WTC11 (cell line): Measurements from ENCODE around the gene TRIM2. TPM values are rescaled to one million over a fixed set of nuclear protein-coding genes. Genes with fewer than 3 reads are reported as not detected.
A peak's percentile ranks its signal among the peaks of the same experiment; 100 is the strongest.

Experiments used
- ATAC-seq: fragments of 200-7000 bp; cut with Tn5 transposase; 2 replicates; pipeline ENCODE4 v1.10.0; 2021; ENCODE audit warnings: mild to moderate bottlenecking, moderate library complexity
- CTCF ChIA-PET: fragments of 300-600 bp; sonication (Branson Sonifier 250); formaldehyde crosslinking; loops from one replicate; lab custom pipeline; 2021; ENCODE audit warnings: antibody characterized with exemption; lab: Charles Lee
- POLR2A ChIA-PET: fragments of 350-600 bp; sonication (Branson Sonifier 250); formaldehyde crosslinking; loops from one replicate; lab custom pipeline; 2021; ENCODE audit warnings: antibody characterized with exemption; lab: Charles Lee
- DNase-seq: peaks from one replicate; pipeline ENCODE4 v3.0.0; 2021; ENCODE audit warnings: low spot score
- H3K27ac Mint-ChIP-seq: 2 replicates; pipeline ENCODE4 v1.8.0; 2021; ENCODE audit warnings: mixed read lengths
- H3K27me3 Mint-ChIP-seq: 2 replicates; pipeline ENCODE4 v1.8.0; 2021; ENCODE audit warnings: low read depth, mild to moderate bottlenecking, moderate library complexity, mixed read lengths
- H3K36me3 Mint-ChIP-seq: 2 replicates; pipeline ENCODE4 v1.8.0; 2021; ENCODE audit warnings: mixed read lengths
- H3K4me1 Mint-ChIP-seq: 2 replicates; pipeline ENCODE4 v1.8.0; 2022; ENCODE audit warnings: mixed read lengths
- H3K4me3 Mint-ChIP-seq: 2 replicates; pipeline ENCODE4 v1.8.0; 2021; ENCODE audit warnings: mild to moderate bottlenecking, moderate library complexity, mixed read lengths
- H3K9me3 Mint-ChIP-seq: 2 replicates; pipeline ENCODE4 v1.8.0; 2021; ENCODE audit warnings: mixed read lengths
- E2F1 ChIP-seq: sonication (generic); formaldehyde crosslinking; IDR thresholded peaks from 2 replicates; pipeline ENCODE4 v1.8.0; 2022; ENCODE audit warnings: mild to moderate bottlenecking, missing genetic modification reagents
- EMX1 ChIP-seq: fragments of 250-450 bp; sonication (Bioruptor Pico); IDR thresholded peaks from 2 replicates; pipeline ENCODE4 v1.8.0; 2021; ENCODE audit warnings: mild to moderate bottlenecking
- FOXK1 ChIP-seq: sonication (generic); formaldehyde crosslinking; IDR thresholded peaks from 2 replicates; pipeline ENCODE4 v1.8.0; 2022; ENCODE audit warnings: mild to moderate bottlenecking, moderate library complexity, missing genetic modification reagents
- IRF2 ChIP-seq: sonication (generic); formaldehyde crosslinking; IDR thresholded peaks from 2 replicates; pipeline ENCODE4 v1.8.0; 2022; ENCODE audit warnings: low read depth, missing genetic modification reagents, borderline replicate concordance
- JAZF1 ChIP-seq: fragments of 250-450 bp; sonication (Bioruptor Pico); IDR thresholded peaks from 2 replicates; pipeline ENCODE4 v1.9.0; 2021; ENCODE audit warnings: moderate library complexity, mild to moderate bottlenecking, inconsistent platforms
- MYBL2 ChIP-seq: sonication (generic); formaldehyde crosslinking; IDR thresholded peaks from 2 replicates; pipeline ENCODE4 v1.8.1; 2023; ENCODE audit warnings: mild to moderate bottlenecking, moderate library complexity, missing genetic modification reagents
- NFE2L1 ChIP-seq: sonication (generic); formaldehyde crosslinking; IDR thresholded peaks from 2 replicates; pipeline ENCODE4 v1.8.1; 2023; ENCODE audit warnings: missing genetic modification reagents
- NR1H2 ChIP-seq: sonication (generic); formaldehyde crosslinking; IDR thresholded peaks from 2 replicates; pipeline ENCODE4 v1.9.0; 2021; ENCODE audit warnings: mild to moderate bottlenecking, moderate library complexity, missing genetic modification reagents
- OVOL2 ChIP-seq: fragments of 250-450 bp; sonication (Bioruptor Pico); IDR thresholded peaks from 2 replicates; pipeline ENCODE4 v1.9.0; 2021; ENCODE audit warnings: mild to moderate bottlenecking, borderline replicate concordance
- PRRX2 ChIP-seq: fragments of 250-450 bp; sonication (Bioruptor Pico); IDR thresholded peaks from 2 replicates; pipeline ENCODE4 v1.8.0; 2021; ENCODE audit warnings: mild to moderate bottlenecking
- RORB ChIP-seq: fragments of 250-450 bp; sonication (Bioruptor Pico); IDR thresholded peaks from 2 replicates; pipeline ENCODE4 v1.9.0; 2021; ENCODE audit warnings: mild to moderate bottlenecking
- TCF7 ChIP-seq: sonication (generic); formaldehyde crosslinking; IDR thresholded peaks from 2 replicates; pipeline ENCODE4 v1.8.0; 2022; ENCODE audit warnings: mild to moderate bottlenecking, low read depth, missing genetic modification reagents, moderate library complexity
- TP53 ChIP-seq: sonication (generic); formaldehyde crosslinking; IDR thresholded peaks from 2 replicates; pipeline ENCODE4 v1.8.1; 2023; ENCODE audit warnings: mild to moderate bottlenecking, missing genetic modification reagents
- USF2 ChIP-seq: sonication (generic); formaldehyde crosslinking; IDR thresholded peaks from 2 replicates; pipeline ENCODE4 v1.8.1; 2023; ENCODE audit warnings: mild to moderate bottlenecking, missing genetic modification reagents, moderate library complexity
- ZMAT4 ChIP-seq: fragments of 250-450 bp; sonication (Bioruptor Pico); IDR thresholded peaks from 2 replicates; pipeline ENCODE4 v1.9.0; 2021; ENCODE audit warnings: mild to moderate bottlenecking
- ZNF121 ChIP-seq: sonication (generic); formaldehyde crosslinking; IDR thresholded peaks from 2 replicates; pipeline ENCODE4 v1.8.0; 2023; ENCODE audit warnings: missing genetic modification reagents
- ZNF281 ChIP-seq: sonication (generic); formaldehyde crosslinking; IDR thresholded peaks from 2 replicates; pipeline ENCODE4 v1.8.0; 2023; ENCODE audit warnings: mild to moderate bottlenecking, missing genetic modification reagents
- ZNF671 ChIP-seq: fragments of 250-450 bp; sonication (Bioruptor Pico); IDR thresholded peaks from 2 replicates; pipeline ENCODE4 v1.8.0; 2021; ENCODE audit warnings: mild to moderate bottlenecking
- total RNA-seq: library from RNA; stranded (reverse); gene quantifications from 3 replicates; pipeline ENCODE4 v1.2.3, GENCODE V29; 2021
- TF ChIP-seq, protein P1 (sequence below): sonication (generic); formaldehyde crosslinking; IDR thresholded peaks from 2 replicates; pipeline ENCODE4 v1.8.1; 2023; ENCODE audit warnings: mild to moderate bottlenecking, missing genetic modification reagents
- TF ChIP-seq, protein P2 (sequence below): sonication (generic); formaldehyde crosslinking; IDR thresholded peaks from 2 replicates; pipeline ENCODE4 v1.8.0; 2022; ENCODE audit warnings: mild to moderate bottlenecking, missing genetic modification reagents
- TF ChIP-seq, protein P3 (sequence below): sonication (generic); formaldehyde crosslinking; IDR thresholded peaks from 2 replicates; pipeline ENCODE4 v1.8.1; 2023; ENCODE audit warnings: mild to moderate bottlenecking, missing genetic modification reagents, moderate library complexity

Gene TRIM2
- total RNA-seq, 1 experiment from 2014 or later = 54.5 TPM

GRCh38 chr4:153261461-153261860, 57.2 kb downstream of the TRIM2 start:
- Mint-ChIP-seq H3K27ac (peak overlapping the region; percentile 82), H3K36me3 (peaks cover 23% of the 10 kb centered on the region)
- CTCF ChIA-PET = interaction anchor here (1.4 kb wide), 1 partner anchor 29 kb away, joined by 3 read pairs; no protein-coding TSS in a partner anchor

GRCh38 chr4:153261914-153262313, 57.7 kb downstream of the TRIM2 start:
- POLR2A ChIA-PET = no interaction called here
- H3K9me3 Mint-ChIP-seq = peaks cover 19% of the 10 kb centered on the region

More at GRCh38 chr4:153261461-153261860, 57.2 kb downstream of the TRIM2 start:
- DNase-seq = no peak
- Mint-ChIP-seq H3K4me1 (peaks cover 47% of the 10 kb centered on the region), H3K4me3 (no peak overlapping the region), H3K9me3 (peaks cover 19% of the 10 kb centered on the region), H3K27me3 (no peaks in the 10 kb centered on the region)
- no peak for TF ChIP-seq TCF7 (CRISPR knock-in tag)
- TF ChIP-seq IRF2 (CRISPR knock-in tag) = no peak
- TF ChIP-seq USF2 = no peak
- TF ChIP-seq EMX1 (CRISPR knock-in tag) = no peak
- ATAC-seq = no peak
- POLR2A ChIA-PET = no interaction called here

More at GRCh38 chr4:153261914-153262313, 57.7 kb downstream of the TRIM2 start:
- DNase-seq (no peak), ATAC-seq (no peak)
- peaks cover 23% of the 10 kb centered on the region for H3K36me3 Mint-ChIP-seq
- H3K4me3 Mint-ChIP-seq = no peak overlapping the region
- H3K4me1 Mint-ChIP-seq = peaks cover 47% of the 10 kb centered on the region
- CTCF ChIA-PET = interaction anchor here (1.4 kb wide), 1 partner anchor 29 kb away, joined by 3 read pairs; no protein-coding TSS in a partner anchor
- TF ChIP-seq NR1H2 (CRISPR knock-in tag) (no peak), ZNF281 (CRISPR knock-in tag) (no peak), JAZF1 (CRISPR knock-in tag) (no peak), ZMAT4 (no peak), PRRX2 (CRISPR knock-in tag) (no peak), TP53 (CRISPR knock-in tag) (no peak), ZNF671 (CRISPR knock-in tag) (no peak), NFE2L1 (CRISPR knock-in tag) (no peak), RORB (CRISPR knock-in tag) (no peak), MYBL2 (CRISPR knock-in tag) (no peak), ZNF121 (CRISPR knock-in tag) (no peak), FOXK1 (CRISPR knock-in tag) (no peak), OVOL2 (CRISPR knock-in tag) (no peak), E2F1 (CRISPR knock-in tag) (no peak)
- TF ChIP-seq, protein P1, sequence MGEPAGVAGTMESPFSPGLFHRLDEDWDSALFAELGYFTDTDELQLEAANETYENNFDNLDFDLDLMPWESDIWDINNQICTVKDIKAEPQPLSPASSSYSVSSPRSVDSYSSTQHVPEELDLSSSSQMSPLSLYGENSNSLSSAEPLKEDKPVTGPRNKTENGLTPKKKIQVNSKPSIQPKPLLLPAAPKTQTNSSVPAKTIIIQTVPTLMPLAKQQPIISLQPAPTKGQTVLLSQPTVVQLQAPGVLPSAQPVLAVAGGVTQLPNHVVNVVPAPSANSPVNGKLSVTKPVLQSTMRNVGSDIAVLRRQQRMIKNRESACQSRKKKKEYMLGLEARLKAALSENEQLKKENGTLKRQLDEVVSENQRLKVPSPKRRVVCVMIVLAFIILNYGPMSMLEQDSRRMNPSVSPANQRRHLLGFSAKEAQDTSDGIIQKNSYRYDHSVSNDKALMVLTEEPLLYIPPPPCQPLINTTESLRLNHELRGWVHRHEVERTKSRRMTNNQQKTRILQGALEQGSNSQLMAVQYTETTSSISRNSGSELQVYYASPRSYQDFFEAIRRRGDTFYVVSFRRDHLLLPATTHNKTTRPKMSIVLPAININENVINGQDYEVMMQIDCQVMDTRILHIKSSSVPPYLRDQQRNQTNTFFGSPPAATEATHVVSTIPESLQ = no peak
- TF ChIP-seq, protein P2, sequence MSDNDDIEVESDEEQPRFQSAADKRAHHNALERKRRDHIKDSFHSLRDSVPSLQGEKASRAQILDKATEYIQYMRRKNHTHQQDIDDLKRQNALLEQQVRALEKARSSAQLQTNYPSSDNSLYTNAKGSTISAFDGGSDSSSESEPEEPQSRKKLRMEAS = no peak
- TF ChIP-seq, protein P3, sequence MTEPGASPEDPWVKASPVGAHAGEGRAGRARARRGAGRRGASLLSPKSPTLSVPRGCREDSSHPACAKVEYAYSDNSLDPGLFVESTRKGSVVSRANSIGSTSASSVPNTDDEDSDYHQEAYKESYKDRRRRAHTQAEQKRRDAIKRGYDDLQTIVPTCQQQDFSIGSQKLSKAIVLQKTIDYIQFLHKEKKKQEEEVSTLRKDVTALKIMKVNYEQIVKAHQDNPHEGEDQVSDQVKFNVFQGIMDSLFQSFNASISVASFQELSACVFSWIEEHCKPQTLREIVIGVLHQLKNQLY (CRISPR knock-in tag) = no peak
- H3K27me3 Mint-ChIP-seq = no peaks in the 10 kb centered on the region
- peak overlapping the region; percentile 82; the same call in 1 of the 2 replicates for H3K27ac Mint-ChIP-seq
